Activated CD4-positive, alpha-beta T cell treated with anti-CD3 and anti-CD28 coated beads for 24 hours (primary cell): ENCODE measurements around the gene REPIN1.

Experiments used
- DNase-seq, 2 donors: peaks; one replicate each; pipeline ENCODE4 v3.0.0-alpha.2; 2020; ENCODE audit warnings: low read depth in 2 of 2

The REPIN1 gene

GRCh38 chr7:150390205-150390604 lies 21.6 kb downstream of the REPIN1 start:
- no peak for DNase-seq

GRCh38 chr7:150393325-150393724 lies 24.7 kb downstream of the REPIN1 start:
- no peak for DNase-seq

GRCh38 chr7:150396426-150396825 lies 27.8 kb downstream of the REPIN1 start:
- no peak for DNase-seq

- no peak for DNase-seq
Observed at GRCh38 chr7:150396851-150397260, 28.2 kb downstream of the REPIN1 start.

- no peak for DNase-seq
Observed at GRCh38 chr7:150397346-150398107, 28.9 kb downstream of the REPIN1 start.

GRCh38 chr7:150398108-150398964 lies 29.7 kb downstream of the REPIN1 start:
- DNase-seq = no peak

- DNase-seq = no peak
Observed at GRCh38 chr7:150398965-150399320, 30.3 kb downstream of the REPIN1 start.

- DNase-seq = no peak
Observed at GRCh38 chr7:150399421-150400007, 30.9 kb downstream of the REPIN1 start.

GRCh38 chr7:150400008-150400787 lies 31.6 kb downstream of the REPIN1 start:
- DNase-seq = no peak

GRCh38 chr7:150400788-150401423 lies 32.3 kb downstream of the REPIN1 start:
- DNase-seq = no peak

GRCh38 chr7:150401424-150401790 lies 32.8 kb downstream of the REPIN1 start:
- DNase-seq = no peak

GRCh38 chr7:150401861-150402631 lies 33.4 kb downstream of the REPIN1 start:
- no peak for DNase-seq

- no peak for DNase-seq
Observed at GRCh38 chr7:150402671-150403321, 34.2 kb downstream of the REPIN1 start.

- no peak for DNase-seq
Observed at GRCh38 chr7:150403376-150404171, 35.0 kb downstream of the REPIN1 start.

GRCh38 chr7:150404172-150404804 lies 35.7 kb downstream of the REPIN1 start:
- no peak for DNase-seq

GRCh38 chr7:150404805-150405583 lies 36.4 kb downstream of the REPIN1 start:
- DNase-seq = peak; percentile 42 to 68

GRCh38 chr7:150405584-150406311 lies 37.1 kb downstream of the REPIN1 start:
- DNase-seq = no peak

- DNase-seq = no peak
Observed at GRCh38 chr7:150406312-150406566, 37.6 kb downstream of the REPIN1 start.
